ENCODE measurements around the gene KIF9.
"Not testable (repeated sequence)": the region's sequence is repeated elsewhere in the genome, so short reads cannot be mapped to it uniquely, and the experiment has no call there.

The KIF9 gene

DNA sequence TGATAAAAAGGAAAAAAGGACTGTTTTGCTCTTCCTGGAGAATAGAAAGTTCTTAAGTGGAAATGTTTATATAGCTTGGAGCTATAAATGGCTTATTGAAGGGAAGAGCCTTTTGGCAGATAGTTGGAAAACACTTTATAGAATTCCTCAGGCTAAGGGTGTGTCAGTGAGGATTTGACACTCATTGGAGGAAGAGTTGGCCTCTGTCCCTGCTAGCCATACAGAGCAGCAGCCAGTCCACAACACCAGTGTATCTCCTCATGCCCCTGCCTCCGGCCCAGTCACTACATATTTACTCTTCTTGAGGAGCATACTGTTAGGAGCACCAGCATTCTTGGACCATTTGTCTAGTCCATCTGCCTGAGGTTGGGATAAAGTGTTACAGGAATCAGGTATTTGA lies 36.3 kb upstream of the KIF9 start:
- no peak overlapping the region for H2AK5ac ChIP-seq (ENCODE audit: low read length)
- H3K79me1 ChIP-seq (ENCODE audit: low read length) = no peaks in the 10 kb centered on the region
- H2BK5ac ChIP-seq (ENCODE audit: low read depth, low read length, poor library complexity) = no peak overlapping the region
- H3K27ac ChIP-seq (ENCODE audit: low read depth, low read length) = no peak overlapping the region
- no peaks in the 10 kb centered on the region for H3K27me3 ChIP-seq (ENCODE audit: insufficient read depth, low read length)
- H3K4ac ChIP-seq (ENCODE audit: low read depth, low read length) = no peak overlapping the region
- H3K36me3 ChIP-seq (ENCODE audit: control insufficient read depth in 1 of 2, insufficient read depth in 2 of 2, low read length in 2 of 2) = peaks cover 3 to 17% of the 10 kb centered on the region in 2 experiments
- no peak overlapping the region for H3K4me3 ChIP-seq (ENCODE audit: low read depth, low read length)
- H3K9ac ChIP-seq (ENCODE audit: low read length) = no peak overlapping the region
- WGBS (ENCODE audit: extremely low coverage, insufficient coverage, insufficient read length) = no CpG with 5 or more reads among the region's 1 CpG
- no peak overlapping the region for H3K23ac ChIP-seq (ENCODE audit: low read length)
- H2AFZ ChIP-seq (ENCODE audit: insufficient read depth, low read length, poor library complexity) = no peak overlapping the region
- no peaks in the 10 kb centered on the region for H3K9me3 ChIP-seq (ENCODE audit: insufficient read depth, low read depth, low read length)
- H3K18ac ChIP-seq (ENCODE audit: low read length) = no peak overlapping the region
- H3K4me2 ChIP-seq (ENCODE audit: low read length) = no peak overlapping the region
- H4K12ac ChIP-seq (ENCODE audit: low read depth, low read length) = no peak overlapping the region
- no peak overlapping the region for H3K14ac ChIP-seq (ENCODE audit: low read length)
- no peak overlapping the region for H2BK12ac ChIP-seq (ENCODE audit: low read length)
- H4K91ac ChIP-seq (ENCODE audit: low read depth, low read length) = no peak overlapping the region
- peaks cover 6% of the 10 kb centered on the region in 2 experiments for H3K4me1 ChIP-seq (ENCODE audit: control insufficient read depth in 1 of 2, insufficient read depth in 2 of 2, low read length in 2 of 2)
- no peak overlapping the region for H2BK120ac ChIP-seq (ENCODE audit: insufficient read depth, low read length, poor library complexity)
- DNase-seq = no peak
- H3K79me2 ChIP-seq (ENCODE audit: control insufficient read depth, insufficient read depth, low read length, poor library complexity) = no peaks in the 10 kb centered on the region
- no peak overlapping the region for H4K8ac ChIP-seq (ENCODE audit: low read depth, low read length)

DNA sequence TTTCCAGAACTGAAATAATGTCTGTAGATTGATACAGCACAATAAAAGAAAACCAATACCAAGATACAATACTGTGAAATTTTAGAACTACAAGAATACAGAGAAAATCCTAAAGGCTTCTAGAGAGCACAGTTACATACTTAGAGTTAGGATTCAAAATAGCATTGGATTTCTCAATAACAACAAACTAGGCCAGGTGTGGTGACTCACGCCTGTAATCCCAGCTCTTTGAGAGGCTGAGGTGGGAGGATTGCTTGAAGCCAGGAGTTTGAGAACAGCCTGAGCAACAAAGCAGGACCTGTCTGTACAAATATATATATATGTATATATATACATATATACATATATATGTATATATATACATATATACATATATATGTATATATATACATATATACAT lies 33.6 kb upstream of the KIF9 start:
- H3K79me2 ChIP-seq (ENCODE audit: control insufficient read depth, insufficient read depth, low read length, poor library complexity); H3K27ac ChIP-seq (ENCODE audit: low read depth, low read length); H2BK12ac ChIP-seq (ENCODE audit: low read length); H3K4me1 ChIP-seq (ENCODE audit: control insufficient read depth in 1 of 2, insufficient read depth in 2 of 2, low read length in 2 of 2); H3K4me3 ChIP-seq (ENCODE audit: low read depth, low read length); H3K9ac ChIP-seq (ENCODE audit: low read length); H3K4ac ChIP-seq (ENCODE audit: low read depth, low read length); H4K91ac ChIP-seq (ENCODE audit: low read depth, low read length); H3K4me2 ChIP-seq (ENCODE audit: low read length); H4K8ac ChIP-seq (ENCODE audit: low read depth, low read length); H2AFZ ChIP-seq (ENCODE audit: insufficient read depth, low read length, poor library complexity); H2BK120ac ChIP-seq (ENCODE audit: insufficient read depth, low read length, poor library complexity); H3K18ac ChIP-seq (ENCODE audit: low read length); H4K12ac ChIP-seq (ENCODE audit: low read depth, low read length); H3K23ac ChIP-seq (ENCODE audit: low read length); H3K79me1 ChIP-seq (ENCODE audit: low read length); H3K27me3 ChIP-seq (ENCODE audit: insufficient read depth, low read length); H3K14ac ChIP-seq (ENCODE audit: low read length); H2AK5ac ChIP-seq (ENCODE audit: low read length); H3K9me3 ChIP-seq (ENCODE audit: insufficient read depth, low read depth, low read length); H2BK5ac ChIP-seq (ENCODE audit: low read depth, low read length, poor library complexity): not testable (repeated sequence)
- H3K36me3 ChIP-seq (ENCODE audit: control insufficient read depth in 1 of 2, insufficient read depth in 2 of 2, low read length in 2 of 2) = peaks cover 0 to 12% of the 10 kb centered on the region in 2 experiments
- DNase-seq = peak; percentile 40 to 72
- WGBS (ENCODE audit: extremely low coverage, insufficient coverage, insufficient read length) = no CpG with 5 or more reads among the region's 1 CpG

DNA sequence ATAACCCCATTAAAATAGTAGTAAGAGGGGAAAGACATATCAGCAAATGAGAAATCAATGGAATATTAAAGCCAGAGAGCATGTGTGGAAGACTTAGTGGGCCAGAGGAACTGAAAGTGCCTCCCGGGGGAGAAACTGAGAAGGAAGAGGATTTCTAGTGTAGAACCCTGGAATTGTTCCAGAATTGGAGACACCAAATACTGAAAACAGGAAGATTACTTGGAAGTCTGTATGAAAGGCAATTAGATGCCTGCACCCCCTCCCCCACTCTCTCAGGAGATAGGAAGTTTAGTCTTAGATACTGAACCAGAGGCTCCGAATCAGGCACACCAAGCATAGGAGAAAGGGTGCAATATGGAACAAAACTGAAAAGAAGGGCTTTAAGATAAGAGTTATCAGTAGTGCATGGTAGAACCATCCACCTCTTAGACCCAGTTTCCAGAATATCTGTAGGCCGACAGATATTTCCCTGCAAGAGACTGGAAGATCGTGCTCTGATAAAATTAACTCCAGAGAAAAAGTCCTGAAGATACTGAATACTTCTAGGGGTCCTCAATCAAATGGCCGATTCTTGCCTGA lies 32.6 kb upstream of the KIF9 start:
- Histone ChIP-seq H2BK12ac (ENCODE audit: low read length) (no peak overlapping the region), H2BK120ac (ENCODE audit: insufficient read depth, low read length, poor library complexity) (no peak overlapping the region), H3K23ac (ENCODE audit: low read length) (no peak overlapping the region), H3K4me3 (ENCODE audit: low read depth, low read length) (no peak overlapping the region), H3K79me2 (ENCODE audit: control insufficient read depth, insufficient read depth, low read length, poor library complexity) (no peaks in the 10 kb centered on the region), H3K9ac (ENCODE audit: low read length) (no peak overlapping the region), H4K91ac (ENCODE audit: low read depth, low read length) (no peak overlapping the region), H2BK5ac (ENCODE audit: low read depth, low read length, poor library complexity) (no peak overlapping the region), H3K79me1 (ENCODE audit: low read length) (no peaks in the 10 kb centered on the region), H4K12ac (ENCODE audit: low read depth, low read length) (no peak overlapping the region), H2AK5ac (ENCODE audit: low read length) (no peak overlapping the region), H3K4me1 (ENCODE audit: control insufficient read depth in 1 of 2, insufficient read depth in 2 of 2, low read length in 2 of 2) (no peaks in the 10 kb centered on the region), H3K4me2 (ENCODE audit: low read length) (no peak overlapping the region), H3K18ac (ENCODE audit: low read length) (no peak overlapping the region), H3K27me3 (ENCODE audit: insufficient read depth, low read length) (no peaks in the 10 kb centered on the region), H3K9me3 (ENCODE audit: insufficient read depth, low read depth, low read length) (no peaks in the 10 kb centered on the region), H3K27ac (ENCODE audit: low read depth, low read length) (no peak overlapping the region), H3K36me3 (ENCODE audit: control insufficient read depth in 1 of 2, insufficient read depth in 2 of 2, low read length in 2 of 2) (peaks cover 0 to 3% of the 10 kb centered on the region in 2 experiments), H3K4ac (ENCODE audit: low read depth, low read length) (no peak overlapping the region), H3K14ac (ENCODE audit: low read length) (no peak overlapping the region), H4K8ac (ENCODE audit: low read depth, low read length) (no peak overlapping the region), H2AFZ (ENCODE audit: insufficient read depth, low read length, poor library complexity) (no peak overlapping the region)
- WGBS (ENCODE audit: extremely low coverage, insufficient coverage, insufficient read length) = no CpG with 5 or more reads among the region's 5 CpGs
- DNase-seq = no peak

DNA sequence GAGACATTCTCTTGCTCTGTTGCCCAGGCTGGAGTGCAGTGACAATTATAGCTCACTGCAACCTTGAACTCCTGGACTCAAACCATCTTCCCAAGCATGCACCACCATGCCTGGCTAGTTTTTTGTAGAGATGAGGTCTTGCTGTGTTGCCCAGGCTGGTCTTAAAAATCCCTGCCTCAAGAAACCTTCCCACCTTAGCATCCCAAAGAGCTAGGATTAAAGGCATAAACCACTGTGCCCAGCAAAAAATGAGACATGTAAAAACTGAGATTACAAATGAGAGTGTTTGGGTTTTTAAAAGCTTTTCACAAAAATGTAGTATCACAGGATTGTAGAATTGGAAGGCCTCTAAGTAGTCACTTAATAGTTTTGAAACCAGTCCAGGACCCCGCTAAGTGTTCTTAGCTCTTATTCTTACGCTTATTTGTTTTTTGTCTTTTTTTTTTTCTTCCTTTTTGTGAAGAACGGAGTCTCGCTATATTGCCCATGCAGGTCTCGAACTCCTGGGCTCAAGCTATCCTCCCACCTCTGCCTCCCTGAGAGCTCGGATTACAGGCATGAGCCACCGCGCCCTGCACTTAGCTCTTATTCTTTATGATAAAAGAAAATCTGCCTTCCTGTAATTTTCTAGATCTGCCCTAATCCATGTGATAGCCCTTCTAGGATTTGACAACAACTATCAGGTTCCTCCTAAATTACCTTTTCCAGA lies 31.6 kb upstream of the KIF9 start:
- no peaks in the 10 kb centered on the region for H3K27me3 ChIP-seq (ENCODE audit: insufficient read depth, low read length)
- no peak overlapping the region for H3K4me3 ChIP-seq (ENCODE audit: low read depth, low read length)
- H3K9me3 ChIP-seq (ENCODE audit: insufficient read depth, low read depth, low read length) = peaks cover 2% of the 10 kb centered on the region
- H3K79me2 ChIP-seq (ENCODE audit: control insufficient read depth, insufficient read depth, low read length, poor library complexity) = no peaks in the 10 kb centered on the region
- no peak overlapping the region for H3K14ac ChIP-seq (ENCODE audit: low read length)
- no peak overlapping the region for H3K23ac ChIP-seq (ENCODE audit: low read length)
- H3K27ac ChIP-seq (ENCODE audit: low read depth, low read length) = no peak overlapping the region
- H3K4me1 ChIP-seq (ENCODE audit: control insufficient read depth in 1 of 2, insufficient read depth in 2 of 2, low read length in 2 of 2) = no peaks in the 10 kb centered on the region
- no CpG with 5 or more reads among the region's 8 CpGs for WGBS (ENCODE audit: extremely low coverage, insufficient coverage, insufficient read length)
- no peak overlapping the region for H2AFZ ChIP-seq (ENCODE audit: insufficient read depth, low read length, poor library complexity)
- H2BK120ac ChIP-seq (ENCODE audit: insufficient read depth, low read length, poor library complexity) = no peak overlapping the region
- no peak overlapping the region for H2BK5ac ChIP-seq (ENCODE audit: low read depth, low read length, poor library complexity)
- H2AK5ac ChIP-seq (ENCODE audit: low read length) = no peak overlapping the region
- H3K36me3 ChIP-seq (ENCODE audit: control insufficient read depth in 1 of 2, insufficient read depth in 2 of 2, low read length in 2 of 2) = peaks cover 0 to 1% of the 10 kb centered on the region in 2 experiments
- no peak overlapping the region for H4K12ac ChIP-seq (ENCODE audit: low read depth, low read length)
- DNase-seq = no peak
- no peak overlapping the region for H3K4ac ChIP-seq (ENCODE audit: low read depth, low read length)
- H2BK12ac ChIP-seq (ENCODE audit: low read length) = no peak overlapping the region
- no peak overlapping the region for H4K8ac ChIP-seq (ENCODE audit: low read depth, low read length)
- no peak overlapping the region for H3K9ac ChIP-seq (ENCODE audit: low read length)
- no peak overlapping the region for H4K91ac ChIP-seq (ENCODE audit: low read depth, low read length)
- H3K79me1 ChIP-seq (ENCODE audit: low read length) = no peaks in the 10 kb centered on the region
- H3K4me2 ChIP-seq (ENCODE audit: low read length) = no peak overlapping the region
- no peak overlapping the region for H3K18ac ChIP-seq (ENCODE audit: low read length)

Measured in trophoblast cell (in vitro differentiated cells and primary cell).